Mammary epithelial cell (primary cell): ENCODE measurements around the gene GDPD3.
A peak's percentile ranks its signal among the peaks of the same experiment; 100 is the strongest.

ENCODE experiments used
- CTCF ChIP-seq, 2 donors: IDR thresholded peaks in 1 of 2; conservative IDR thresholded peaks in 1 of 2; 2 replicates each; pipeline ENCODE4 v1.5.1; 2011 to 2012; ENCODE audit warnings: inconsistent platforms in 2 of 2, low read length in 2 of 2, mild to moderate bottlenecking in 2 of 2, control low read depth in 1 of 2, low read depth in 1 of 2; ENCODE audit not compliant: insufficient read depth in 1 of 2; ENCODE audit errors: extremely low read depth in 1 of 2
- EZH2 ChIP-seq: IDR thresholded peaks from 2 replicates; pipeline ENCODE4 v1.6.1; 2012; ENCODE audit warnings: low read length, inconsistent platforms, borderline replicate concordance

- TF ChIP-seq CTCF (conservative IDR thresholded peaks at IDR 0.05 in 1 of 2, IDR thresholded peaks at IDR 0.05 in 1 of 2; ENCODE audit: extremely low read depth in 1 of 2, insufficient read depth in 1 of 2, low read depth in 1 of 2, low read length in 2 of 2) (peak in 1 of 2 donors; percentile 25), EZH2 (no peak)
Measured at GRCh38 chr16:30142672-30143346, 29.5 kb upstream of the GDPD3 start.
